Measurements from ENCODE around the gene MLYCD.

- TF ChIP-seq, protein P1, sequence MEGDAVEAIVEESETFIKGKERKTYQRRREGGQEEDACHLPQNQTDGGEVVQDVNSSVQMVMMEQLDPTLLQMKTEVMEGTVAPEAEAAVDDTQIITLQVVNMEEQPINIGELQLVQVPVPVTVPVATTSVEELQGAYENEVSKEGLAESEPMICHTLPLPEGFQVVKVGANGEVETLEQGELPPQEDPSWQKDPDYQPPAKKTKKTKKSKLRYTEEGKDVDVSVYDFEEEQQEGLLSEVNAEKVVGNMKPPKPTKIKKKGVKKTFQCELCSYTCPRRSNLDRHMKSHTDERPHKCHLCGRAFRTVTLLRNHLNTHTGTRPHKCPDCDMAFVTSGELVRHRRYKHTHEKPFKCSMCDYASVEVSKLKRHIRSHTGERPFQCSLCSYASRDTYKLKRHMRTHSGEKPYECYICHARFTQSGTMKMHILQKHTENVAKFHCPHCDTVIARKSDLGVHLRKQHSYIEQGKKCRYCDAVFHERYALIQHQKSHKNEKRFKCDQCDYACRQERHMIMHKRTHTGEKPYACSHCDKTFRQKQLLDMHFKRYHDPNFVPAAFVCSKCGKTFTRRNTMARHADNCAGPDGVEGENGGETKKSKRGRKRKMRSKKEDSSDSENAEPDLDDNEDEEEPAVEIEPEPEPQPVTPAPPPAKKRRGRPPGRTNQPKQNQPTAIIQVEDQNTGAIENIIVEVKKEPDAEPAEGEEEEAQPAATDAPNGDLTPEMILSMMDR (IDR thresholded peaks at IDR 0.05): no peak
- no peak for TF ChIP-seq POLR2A (IDR thresholded peaks at IDR 0.05)
Measured at GRCh38 chr16:83964684-83965443, 65.9 kb downstream of the MLYCD start.

Measured in right lobe of liver (tissue), 4 donors.